Thoracic aorta (tissue), 2 donors: ENCODE data around the gene MAGIX. TPM values are rescaled to one million over a fixed set of nuclear protein-coding genes. Genes with fewer than 3 reads are reported as not detected.

ENCODE experiments used
- ATAC-seq: fragments of 150-250 bp; one replicate; pipeline ENCODE4 v1.8.0; 2017; ENCODE audit warnings: low read depth; ENCODE audit not compliant: insufficient number of reproducible peaks, low FRiP score
- DNase-seq: peaks from one replicate; pipeline ENCODE4 v3.0.0-alpha.2; 2020; ENCODE audit warnings: low spot score
- H3K27ac ChIP-seq, 2 donors: fragments of 200-600 bp; sonication (generic); 1 replicate in 1 of 2; 2 replicates in 1 of 2; pipeline ENCODE4 v1.5.1; 2016; ENCODE audit warnings: mild to moderate bottlenecking in 2 of 2, moderate library complexity in 2 of 2
- H3K27me3 ChIP-seq: fragments of 200-600 bp; sonication (generic); replicated peaks from 2 replicates; pipeline ENCODE4 v1.6.0; 2016; ENCODE audit warnings: mild to moderate bottlenecking; ENCODE audit not compliant: insufficient read depth
- H3K36me3 ChIP-seq: fragments of 200-600 bp; sonication (generic); one replicate; pipeline ENCODE4 v1.5.1; 2016
- H3K4me1 ChIP-seq, 2 donors: fragments of 200-600 bp; sonication (generic); 1 replicate in 1 of 2; 2 replicates in 1 of 2; pipeline versions ENCODE4 v1.5.1 to v1.6.0; 2016; ENCODE audit warnings: low read depth in 2 of 2, mild to moderate bottlenecking in 1 of 2; ENCODE audit not compliant: control insufficient read depth in 1 of 2
- H3K4me3 ChIP-seq: fragments of 200-600 bp; sonication (generic); 2 replicates; pipeline ENCODE4 v1.5.1; 2016; ENCODE audit warnings: mild to moderate bottlenecking
- H3K9me3 ChIP-seq: fragments of 200-600 bp; sonication (generic); 2 replicates; pipeline ENCODE4 v1.5.1; 2016
- CTCF ChIP-seq: fragments of 200-600 bp; sonication (generic); IDR thresholded peaks from one replicate; pipeline ENCODE4 v1.5.1; 2019; ENCODE audit warnings: antibody characterized with exemption
- total RNA-seq, 2 donors: library from RNA; depleted of rRNA; stranded (reverse); fragments of >200 nt; gene quantifications; one replicate each; pipeline versions ENCODE4 v1.1.0 to v1.2.3, GENCODE V29; 2016

MAGIX gene
- total RNA-seq, 2 donors from 2014 or later: 3.5 to 16.8 TPM

GRCh38 chrX:49193542-49193964 is 31.0 kb downstream of the MAGIX start:
- Histone ChIP-seq H3K27me3 (no peaks in the 10 kb centered on the region), H3K9me3 (no peaks in the 10 kb centered on the region), H3K4me1 (no peaks in the 10 kb centered on the region), H3K36me3 (no peaks in the 10 kb centered on the region), H3K4me3 (no peak overlapping the region), H3K27ac (no peak overlapping the region)
- no peak for DNase-seq
- no peak for TF ChIP-seq CTCF
- ATAC-seq: no peak

- ATAC-seq: no peak
- TF ChIP-seq CTCF: no peak
Measured at GRCh38 chrX:49197543-49198087, 35.1 kb downstream of the MAGIX start.

DNA sequence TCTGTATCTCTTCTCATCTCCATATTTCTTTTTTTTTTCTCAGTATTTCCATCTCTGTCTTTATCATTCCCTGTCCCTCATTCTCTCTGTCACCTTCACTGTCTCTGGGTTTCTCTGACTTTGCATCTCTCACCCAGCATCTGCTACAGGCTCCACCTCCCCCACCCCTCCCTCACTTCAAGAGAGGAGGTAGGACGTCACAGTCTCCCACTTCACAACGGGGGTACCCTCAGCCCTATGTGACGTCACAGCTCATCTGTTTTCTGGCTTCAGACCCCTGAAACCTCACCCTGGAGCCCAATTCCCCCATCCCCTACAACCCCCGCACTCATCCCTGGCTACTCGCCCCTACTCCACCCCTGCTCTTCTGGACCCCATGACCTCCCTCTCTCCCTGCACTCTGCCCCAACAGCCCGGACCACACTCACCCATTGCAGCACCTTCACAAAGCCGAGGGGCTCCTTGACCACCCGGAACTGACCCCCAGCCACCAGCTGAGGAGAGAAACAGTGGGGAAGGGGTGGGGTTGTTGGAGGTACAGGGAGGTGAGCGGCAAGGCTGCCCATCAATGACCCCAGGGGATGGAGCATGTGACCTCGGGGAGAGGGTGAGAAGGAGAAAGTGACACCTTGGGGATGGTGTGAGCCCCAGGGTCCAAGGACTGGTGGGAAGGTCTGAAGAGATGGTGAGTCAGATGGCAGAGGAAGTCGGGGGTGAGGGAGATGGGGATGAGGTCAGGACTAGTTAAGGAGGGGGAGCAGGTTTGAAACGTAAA is 36.2 kb downstream of the MAGIX start:
- Histone ChIP-seq H3K27ac (no peak overlapping the region), H3K36me3 (no peaks in the 10 kb centered on the region), H3K27me3 (no peaks in the 10 kb centered on the region), H3K4me3 (no peak overlapping the region), H3K4me1 (peaks cover 4 to 11% of the 10 kb centered on the region in 2 donors), H3K9me3 (no peaks in the 10 kb centered on the region)
- ATAC-seq (no peak), DNase-seq (no peak)
- TF ChIP-seq CTCF: no peak

More at GRCh38 chrX:49197543-49198087, 35.1 kb downstream of the MAGIX start:
- peaks cover 4 to 11% of the 10 kb centered on the region in 2 donors for H3K4me1 ChIP-seq
- DNase-seq: no peak
- H3K9me3 ChIP-seq: no peaks in the 10 kb centered on the region
- H3K36me3 ChIP-seq: no peaks in the 10 kb centered on the region
- H3K4me3 ChIP-seq: no peak overlapping the region
- no peaks in the 10 kb centered on the region for H3K27me3 ChIP-seq
- H3K27ac ChIP-seq: no peak overlapping the region

DNA sequence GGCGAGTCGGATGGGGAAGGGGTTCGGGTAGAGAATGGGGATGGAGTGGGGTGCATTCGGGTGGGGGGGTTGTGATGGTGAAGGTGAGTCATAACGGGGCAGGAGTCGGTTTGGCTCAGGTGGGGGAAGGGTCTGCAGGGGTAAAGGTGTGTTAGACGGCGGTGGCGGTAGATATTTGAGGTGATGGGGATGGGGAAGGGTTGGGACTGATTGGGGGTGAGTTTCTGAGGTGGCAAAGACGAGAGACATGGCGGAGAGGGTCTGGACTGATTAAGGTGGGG is 36.7 kb downstream of the MAGIX start:
- no peaks in the 10 kb centered on the region for H3K9me3 ChIP-seq
- DNase-seq (no peak), ATAC-seq (no peak)
- H3K27me3 ChIP-seq: no peaks in the 10 kb centered on the region
- H3K4me1 ChIP-seq: peaks cover 4 to 11% of the 10 kb centered on the region in 2 donors
- no peak overlapping the region for H3K4me3 ChIP-seq
- TF ChIP-seq CTCF: no peak
- no peaks in the 10 kb centered on the region for H3K36me3 ChIP-seq
- H3K27ac ChIP-seq: no peak overlapping the region

GRCh38 chrX:49199906-49200771 is 37.6 kb downstream of the MAGIX start, which contains the start of gene SYP:
SYP (minus strand) TSS chrX:49200193; CDS start chrX:49200186, 7 bp downstream.
- Histone ChIP-seq H3K36me3 (no peaks in the 10 kb centered on the region), H3K9me3 (no peaks in the 10 kb centered on the region), H3K4me1 (peaks cover 4 to 11% of the 10 kb centered on the region in 2 donors), H3K4me3 (peak within 1 kb of the TSS; percentile 70), H3K27ac (peak within 1 kb of the TSS; percentile 65 to 67), H3K27me3 (no peaks in the 10 kb centered on the region)
- DNase-seq (peak; percentile 57), ATAC-seq (peak; percentile 79)
- TF ChIP-seq CTCF: no peak
